ENCODE results near the gene BEND5.

Gene BEND5

GRCh38 chr1:48678710-48679505, 97.8 kb downstream of the BEND5 start:
- DNase-seq, result no peak
